HG03066 (cell line): Measurements from ENCODE around the gene FAM174C.

Experiments used
- ATAC-seq: cut with Tn5 transposase; IDR thresholded peaks from one replicate; pipeline ENCODE4 v1.9.1; 2021; ENCODE audit warnings: low read depth; ENCODE audit not compliant: unreplicated experiment

The FAM174C gene

DNA sequence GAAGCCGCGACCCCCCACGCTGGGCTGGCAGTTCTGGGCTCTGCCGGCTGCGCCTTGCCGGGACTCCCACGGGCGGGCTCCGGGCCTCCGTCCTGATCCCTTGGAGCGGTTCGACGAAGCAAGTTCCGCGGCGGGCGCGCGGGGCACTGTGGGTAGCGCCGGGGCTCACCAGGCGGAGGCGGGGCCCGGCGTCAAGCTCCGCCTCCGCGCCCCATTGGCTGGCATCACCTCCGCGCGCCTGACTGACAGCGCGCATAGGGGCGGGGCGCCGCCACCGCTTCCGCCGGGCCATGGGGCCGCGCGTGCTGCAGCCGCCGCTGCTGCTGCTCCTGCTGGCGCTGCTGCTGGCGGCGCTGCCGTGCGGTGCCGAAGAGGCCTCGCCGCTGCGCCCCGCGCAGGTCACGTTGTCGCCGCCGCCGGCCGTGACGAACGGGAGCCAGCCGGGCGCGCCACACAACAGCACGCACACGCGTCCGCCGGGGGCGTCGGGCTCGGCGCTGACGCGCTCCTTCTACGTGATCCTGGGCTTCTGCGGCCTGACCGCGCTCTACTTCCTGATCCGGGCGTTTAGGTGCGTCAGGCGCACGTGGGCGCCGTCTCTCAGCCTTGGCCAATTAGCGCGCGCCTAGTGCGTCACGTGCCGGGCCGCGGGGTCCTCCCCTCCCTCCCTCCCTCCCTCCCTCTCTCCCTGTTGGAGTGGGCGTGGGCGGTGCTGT is at the start of gene FAM174C:
Gene FAM174C (plus strand): TSS at position 271 of the 716 bp plus-strand sequence. CDS start 20 bp downstream, at position 291.
- ATAC-seq = peak; percentile 66

- ATAC-seq = no peak
These were observed 49.2 kb upstream of the FAM174C start for GRCh38 chr19:1226227-1226518.

GRCh38 chr19:1226522-1227303 is 48.6 kb upstream of the FAM174C start:
- ATAC-seq = no peak

DNA sequence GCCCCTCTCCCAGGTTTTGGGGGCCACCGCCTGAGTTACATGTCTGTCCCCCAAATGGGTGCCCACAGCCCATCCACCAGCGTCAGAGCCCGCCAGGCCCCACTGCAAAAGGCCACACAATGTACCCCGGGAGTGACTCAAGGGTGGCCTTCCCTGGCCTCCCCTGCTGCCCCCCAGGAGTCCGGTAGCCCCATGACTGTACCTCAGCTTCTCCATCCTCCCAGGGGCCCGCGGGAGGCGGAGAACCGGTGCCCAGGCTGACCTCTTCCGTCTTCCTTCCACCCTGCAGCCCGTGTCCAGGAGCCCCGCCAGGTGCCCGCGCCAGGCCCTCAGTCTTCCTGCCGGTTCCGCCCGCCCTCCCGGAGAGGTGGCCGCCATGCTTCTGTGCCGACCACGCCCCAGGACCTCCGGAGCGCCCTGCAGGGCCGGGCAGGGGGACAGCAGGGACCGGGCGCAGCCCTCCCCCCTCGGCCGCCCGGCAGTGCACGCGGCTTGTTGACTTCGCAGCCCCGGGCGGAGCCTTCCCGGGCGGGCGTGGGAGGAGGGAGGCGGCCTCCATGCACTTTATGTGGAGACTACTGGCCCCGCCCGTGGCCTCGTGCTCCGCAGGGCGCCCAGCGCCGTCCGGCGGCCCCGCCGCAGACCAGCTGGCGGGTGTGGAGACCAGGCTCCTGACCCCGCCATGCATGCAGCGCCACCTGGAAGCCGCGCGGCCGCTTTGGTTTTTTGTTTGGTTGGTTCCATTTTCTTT is 47.9 kb upstream of the FAM174C start:
- no peak for ATAC-seq

- no peak for ATAC-seq
These were observed 47.0 kb upstream of the FAM174C start for GRCh38 chr19:1228161-1228957.

- ATAC-seq = no peak
These were observed 46.0 kb upstream of the FAM174C start for GRCh38 chr19:1229056-1229923.

GRCh38 chr19:1229924-1230782 is 45.2 kb upstream of the FAM174C start:
- no peak for ATAC-seq

DNA sequence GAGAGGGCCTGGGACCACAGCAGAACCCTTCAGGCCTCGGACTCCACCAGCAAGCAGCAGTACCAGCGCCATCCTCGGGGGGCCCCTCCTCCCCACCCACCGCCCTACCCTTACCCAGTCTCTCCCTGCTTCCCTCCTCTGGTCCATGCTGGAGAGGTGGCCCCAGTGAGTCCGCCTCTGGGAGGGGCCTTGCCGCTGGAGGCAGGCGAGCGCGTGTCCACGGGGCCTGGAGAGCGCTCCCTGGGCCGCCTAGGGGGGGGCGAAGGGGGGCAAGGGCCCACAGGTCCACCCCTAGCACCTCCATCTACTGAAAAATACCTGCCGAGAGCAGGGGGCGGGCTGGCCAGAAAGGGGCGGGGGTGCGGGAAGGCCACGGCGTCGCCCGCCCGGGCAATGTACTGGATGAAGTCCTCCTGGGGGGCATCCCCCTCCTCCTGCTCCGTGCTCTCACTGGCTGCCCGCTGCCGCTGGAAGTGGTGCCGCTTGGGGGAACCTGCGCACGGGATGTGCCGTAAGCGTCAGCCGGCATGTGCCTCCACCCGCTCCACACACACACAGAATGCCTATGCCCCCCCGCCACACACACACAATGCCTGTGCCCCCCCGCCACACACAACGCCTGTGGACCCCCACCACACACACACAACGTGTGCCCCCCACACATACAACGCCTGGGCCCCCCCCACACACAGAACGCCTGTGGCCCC is 44.4 kb upstream of the FAM174C start:
- ATAC-seq = no peak

DNA sequence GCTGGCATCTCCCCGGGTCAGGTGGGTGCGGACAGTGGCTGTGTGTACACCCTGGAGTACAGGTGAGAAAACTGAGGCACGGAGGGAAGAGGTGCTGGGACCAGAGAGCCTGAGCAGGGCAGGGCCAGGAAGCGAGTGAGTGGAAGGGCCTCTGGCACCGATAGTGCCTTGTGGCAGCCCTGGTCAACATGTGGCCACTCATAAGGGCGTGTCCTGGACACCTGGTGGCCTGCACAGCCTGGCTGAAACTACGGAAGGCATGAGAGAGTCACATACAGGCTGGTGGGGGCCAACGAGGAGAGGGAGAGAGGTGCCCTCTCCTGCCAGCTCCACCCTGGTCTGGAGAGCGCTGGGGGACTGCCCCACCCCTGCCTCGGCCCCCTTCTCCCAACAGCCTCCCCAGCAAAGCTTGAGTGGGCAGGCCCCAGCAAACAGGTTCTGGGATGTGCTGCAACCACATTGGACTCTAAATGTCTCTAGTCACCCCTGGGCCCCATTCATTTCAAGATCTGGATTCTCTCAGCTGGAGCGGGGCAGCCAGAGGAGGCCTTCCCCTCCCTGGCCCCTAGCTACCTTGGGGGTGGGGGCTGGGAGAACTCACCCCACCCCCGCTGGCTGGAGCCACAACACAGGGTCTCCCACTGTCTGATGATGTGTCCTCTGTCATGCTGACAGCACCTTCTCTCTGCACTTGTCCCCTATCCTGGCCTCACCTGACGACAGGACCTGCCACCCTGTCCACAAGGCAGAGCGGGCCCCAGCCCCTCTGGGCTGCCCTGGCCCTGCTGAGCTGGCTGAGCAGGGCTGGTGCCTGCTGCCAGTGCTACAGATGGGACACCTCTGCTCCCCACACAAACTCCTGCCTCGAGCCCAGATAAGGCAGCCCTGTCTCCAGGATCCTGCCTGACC is 43.3 kb upstream of the FAM174C start:
- ATAC-seq = no peak

GRCh38 chr19:1232652-1233072 is 42.7 kb upstream of the FAM174C start:
- no peak for ATAC-seq

DNA sequence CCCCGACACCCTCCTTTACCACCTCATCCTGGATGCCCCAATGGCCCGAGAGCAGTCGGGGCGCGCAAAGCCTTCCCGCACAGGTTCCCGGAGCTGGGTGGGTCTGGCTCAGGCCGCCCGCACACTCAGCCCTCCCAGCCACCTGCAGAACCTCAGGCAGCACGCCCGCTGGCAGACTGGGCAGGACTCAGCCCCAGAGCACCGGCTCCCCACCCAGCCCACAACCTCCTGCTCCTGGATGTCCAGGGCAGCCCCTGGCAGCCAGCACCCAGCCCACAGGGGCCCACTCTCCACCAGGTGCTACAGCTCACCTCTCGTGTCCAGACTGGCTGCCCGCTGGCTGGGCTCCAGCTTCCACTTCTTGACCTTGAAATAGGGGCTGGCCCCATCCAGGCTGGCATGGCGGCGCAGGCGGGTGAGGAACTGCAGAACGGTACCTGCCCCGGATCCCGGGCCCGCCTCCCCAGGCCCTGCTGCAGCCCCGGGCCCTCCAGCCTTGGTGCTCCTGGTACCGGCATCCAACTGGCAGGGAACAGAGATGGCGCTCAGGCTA is 42.1 kb upstream of the FAM174C start:
- ATAC-seq = no peak

GRCh38 chr19:1234051-1234954 is 41.0 kb upstream of the FAM174C start:
- no peak for ATAC-seq

DNA sequence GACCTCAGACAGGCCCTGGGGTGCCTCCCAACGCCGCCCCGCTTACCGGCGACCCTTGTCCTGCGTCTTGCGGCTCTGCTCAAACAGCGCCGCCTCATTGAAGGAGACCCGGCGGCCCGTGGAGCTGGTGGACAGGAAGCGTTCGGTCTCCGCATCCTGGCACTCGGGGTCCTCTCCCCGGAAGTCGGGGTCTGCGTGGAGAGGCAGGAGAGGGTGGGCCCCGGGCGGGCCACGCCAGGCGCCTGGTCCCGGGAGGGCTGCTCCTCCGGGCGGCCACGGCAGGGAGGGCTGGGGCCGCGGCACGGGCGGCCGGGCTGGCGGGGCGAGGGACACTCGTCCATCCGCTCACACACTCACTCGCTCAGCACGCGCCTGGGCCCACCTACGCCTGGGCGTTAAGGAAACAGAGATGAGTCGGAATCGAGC is 40.4 kb upstream of the FAM174C start:
- no peak for ATAC-seq

- ATAC-seq = no peak
These were observed 39.4 kb upstream of the FAM174C start for GRCh38 chr19:1235625-1236538.

GRCh38 chr19:1236576-1236975 is 38.8 kb upstream of the FAM174C start:
- no peak for ATAC-seq
